Gastroesophageal sphincter (tissue), 4 donors: ENCODE measurements around the gene MYLK. TPM values are rescaled to one million over a fixed set of nuclear protein-coding genes. Genes with fewer than 3 reads are reported as not detected.

Experiments
- ATAC-seq: fragments of 150-250 bp; one replicate; pipeline ENCODE4 v1.9.1; 2016; ENCODE audit warnings: mild to moderate bottlenecking, moderate library complexity
- H3K27ac ChIP-seq, 4 donors: fragments of 200-600 bp; sonication (generic) in 3 of 4; 1 replicate in 3 of 4; 2 replicates in 1 of 4; pipeline ENCODE4 v1.5.1; 2016 to 2019
- H3K27me3 ChIP-seq: fragments of 200-600 bp; sonication (generic); one replicate; pipeline ENCODE4 v1.5.1; 2019
- H3K36me3 ChIP-seq, 2 donors: fragments of 200-600 bp; sonication (generic); one replicate each; pipeline ENCODE4 v1.5.1; 2019; ENCODE audit warnings: control low read depth in 1 of 2
- H3K4me1 ChIP-seq, 3 donors: fragments of 200-600 bp; sonication (generic); 1 replicate in 2 of 3; 2 replicates in 1 of 3; pipeline ENCODE4 v1.5.1; 2016 to 2019; ENCODE audit warnings: control low read depth in 2 of 3
- H3K4me3 ChIP-seq, 2 donors: fragments of 200-600 bp; sonication (generic); one replicate each; pipeline ENCODE4 v1.5.1; 2019; ENCODE audit warnings: mild to moderate bottlenecking in 1 of 2, moderate library complexity in 1 of 2
- H3K9me3 ChIP-seq, 3 donors: fragments of 200-600 bp; sonication (generic); one replicate each; pipeline ENCODE4 v1.5.1; 2017 to 2019; ENCODE audit warnings: control low read depth in 2 of 3
- CTCF ChIP-seq, 4 experiments: fragments of 200-600 bp in 2 of 4; fragments of 450-650 bp in 2 of 4; sonication (generic) in 1 of 4; IDR thresholded peaks; one replicate each; pipeline ENCODE4 v1.5.1; 2017 to 2019; ENCODE audit warnings: antibody characterized with exemption in 4 of 4, mild to moderate bottlenecking in 2 of 4, moderate library complexity in 2 of 4
- EP300 ChIP-seq: sonication (generic); formaldehyde crosslinking; IDR thresholded peaks from one replicate; pipeline ENCODE4 v1.6.1; 2017; ENCODE audit warnings: antibody characterized with exemption, mild to moderate bottlenecking
- POLR2A ChIP-seq, 2 donors: fragments of 450-650 bp; IDR thresholded peaks; one replicate each; pipeline ENCODE4 v1.6.1; 2017; ENCODE audit warnings: antibody characterized with exemption in 2 of 2, mild to moderate bottlenecking in 2 of 2, moderate library complexity in 1 of 2
- POLR2AphosphoS5 ChIP-seq: sonication (generic); formaldehyde crosslinking; IDR thresholded peaks from one replicate; pipeline ENCODE4 v1.6.1; 2017; ENCODE audit warnings: antibody characterized with exemption
- WGBS, 2 donors: methylation state at CpG; one replicate each; pipeline ENCODE4 v1.1.5; 2018; ENCODE audit warnings: low coverage in 1 of 2; 5-methylcytosine and 5-hydroxymethylcytosine counted together
- total RNA-seq, 4 donors: library from RNA; depleted of rRNA; stranded (reverse); fragments of >200 nt; gene quantifications; one replicate each; pipeline ENCODE4 v1.1.0, GENCODE V29; 2016

MYLK gene
- total RNA-seq, 4 donors from 2014 or later = 1,558 to 2,522 (median 2,261) TPM

- H3K9me3 ChIP-seq = no peaks in the 10 kb centered on the region
- TF ChIP-seq POLR2A (IDR thresholded peaks at IDR 0.05) = no peak
- TF ChIP-seq EP300 = no peak
- TF ChIP-seq CTCF (IDR thresholded peaks at IDR 0.05) = no peak
- no peak for TF ChIP-seq POLR2AphosphoS5
- H3K27ac ChIP-seq = peak overlapping the region in 3 of 4 donors; percentile 72 to 84 (median 76)
- ATAC-seq = no peak
- no peaks in the 10 kb centered on the region for H3K36me3 ChIP-seq
- 51 to 67% methylated on average over 6 of the region's 6 CpGs for WGBS, 2 donors
- no peak overlapping the region for H3K4me3 ChIP-seq
- H3K27me3 ChIP-seq = no peaks in the 10 kb centered on the region
- peaks cover 9 to 64% (median 25%) of the 10 kb centered on the region in 3 donors for H3K4me1 ChIP-seq
These were observed 102.4 kb downstream of the MYLK start for GRCh38 chr3:123781571-123782275.

- TF ChIP-seq CTCF (IDR thresholded peaks at IDR 0.05) (no peak), POLR2AphosphoS5 (no peak), POLR2A (IDR thresholded peaks at IDR 0.05) (no peak), EP300 (no peak)
- H3K27ac ChIP-seq = peak overlapping the region in 3 of 4 donors; percentile 72 to 84 (median 76)
- 33 to 100% methylated on average over 1 of the region's 2 CpGs for WGBS, 2 donors
- no peaks in the 10 kb centered on the region for H3K9me3 ChIP-seq
- no peaks in the 10 kb centered on the region for H3K36me3 ChIP-seq
- no peak for ATAC-seq
- no peak overlapping the region for H3K4me3 ChIP-seq
- peaks cover 9 to 64% (median 25%) of the 10 kb centered on the region in 3 donors for H3K4me1 ChIP-seq
- no peaks in the 10 kb centered on the region for H3K27me3 ChIP-seq
These were observed 103.0 kb downstream of the MYLK start for GRCh38 chr3:123781138-123781537.

- no peak for ATAC-seq
- no peak for TF ChIP-seq CTCF (IDR thresholded peaks at IDR 0.05)
- TF ChIP-seq POLR2AphosphoS5 = no peak
- no peaks in the 10 kb centered on the region for H3K36me3 ChIP-seq
- WGBS, 2 donors = 51 to 82% methylated on average over 2 to 3 of the region's 6 CpGs
- H3K27ac ChIP-seq = peak overlapping the region in 3 of 4 donors; percentile 72 to 84 (median 76)
- H3K4me1 ChIP-seq = peaks cover 9 to 64% (median 25%) of the 10 kb centered on the region in 3 donors
- H3K9me3 ChIP-seq = no peaks in the 10 kb centered on the region
- H3K4me3 ChIP-seq = no peak overlapping the region
- H3K27me3 ChIP-seq = no peaks in the 10 kb centered on the region
These were observed 103.5 kb downstream of the MYLK start for GRCh38 chr3:123780656-123781055.

- H3K4me3 ChIP-seq = no peak overlapping the region
- peak overlapping the region; percentile 55 to 84 (median 74) for H3K27ac ChIP-seq
- no peaks in the 10 kb centered on the region for H3K9me3 ChIP-seq
- H3K36me3 ChIP-seq = no peaks in the 10 kb centered on the region
- 69 to 70% methylated on average over 5 to 6 of the region's 10 CpGs for WGBS, 2 donors
- H3K4me1 ChIP-seq = peaks cover 9 to 68% (median 25%) of the 10 kb centered on the region in 3 donors
- TF ChIP-seq POLR2AphosphoS5 (no peak), EP300 (no peak)
- no peaks in the 10 kb centered on the region for H3K27me3 ChIP-seq
- ATAC-seq = no peak
These were observed 104.4 kb downstream of the MYLK start for GRCh38 chr3:123779655-123780231.

GRCh38 chr3:123778991-123779622, 105.0 kb downstream of the MYLK start:
- Histone ChIP-seq H3K4me3 (no peak overlapping the region), H3K36me3 (no peaks in the 10 kb centered on the region), H3K27ac (peak overlapping the region; percentile 72 to 84 (median 74)), H3K4me1 (peaks cover 9 to 74% (median 25%) of the 10 kb centered on the region in 3 donors), H3K9me3 (no peaks in the 10 kb centered on the region), H3K27me3 (no peaks in the 10 kb centered on the region)
- peak; percentile 86 for ATAC-seq
- TF ChIP-seq EP300 = no peak
- TF ChIP-seq POLR2AphosphoS5 = peak; percentile 55
- 0 to 43% methylated on average over 1 to 3 of the region's 8 CpGs for WGBS, 2 donors
